ENCODE data around the gene DCAF11. TPM values are rescaled to one million over a fixed set of nuclear protein-coding genes. Genes with fewer than 3 reads are reported as not detected.

The DCAF11 gene
- total and polyA plus RNA-seq, 4 donors = 26.4 to 153 (median 64.2) TPM

- ATAC-seq (ENCODE audit: insufficient read depth, low FRiP score) (no peak), DNase-seq (no peak)
- Histone ChIP-seq H3K4me3 (no peak overlapping the region), H3K27ac (ENCODE audit: low read depth in 1 of 2, low read length in 1 of 2) (no peak overlapping the region), H3K9ac (ENCODE audit: insufficient read depth in 1 of 2, low read length in 2 of 2) (no peak overlapping the region), H3K9me3 (ENCODE audit: control insufficient read depth in 4 of 4, insufficient read depth in 3 of 4, low read length in 3 of 4) (no peaks in the 10 kb centered on the region), H3K4me1 (ENCODE audit: control insufficient read depth in 5 of 5, insufficient read depth in 5 of 5, low read length in 5 of 5) (peaks cover 0 to 18% (median 7%) of the 10 kb centered on the region in 5 donors), H3K36me3 (ENCODE audit: control insufficient read depth in 4 of 4, insufficient read depth in 4 of 4, low read length in 4 of 4) (peaks cover 23 to 38% (median 25%) of the 10 kb centered on the region in 4 donors), H3K27me3 (ENCODE audit: control insufficient read depth in 3 of 3, insufficient read depth in 3 of 3, low read length in 2 of 3) (no peaks in the 10 kb centered on the region)
- WGBS, 2 donors = 87 to 90% methylated on average over 6 of the region's 6 CpGs
- TF ChIP-seq, protein P1, sequence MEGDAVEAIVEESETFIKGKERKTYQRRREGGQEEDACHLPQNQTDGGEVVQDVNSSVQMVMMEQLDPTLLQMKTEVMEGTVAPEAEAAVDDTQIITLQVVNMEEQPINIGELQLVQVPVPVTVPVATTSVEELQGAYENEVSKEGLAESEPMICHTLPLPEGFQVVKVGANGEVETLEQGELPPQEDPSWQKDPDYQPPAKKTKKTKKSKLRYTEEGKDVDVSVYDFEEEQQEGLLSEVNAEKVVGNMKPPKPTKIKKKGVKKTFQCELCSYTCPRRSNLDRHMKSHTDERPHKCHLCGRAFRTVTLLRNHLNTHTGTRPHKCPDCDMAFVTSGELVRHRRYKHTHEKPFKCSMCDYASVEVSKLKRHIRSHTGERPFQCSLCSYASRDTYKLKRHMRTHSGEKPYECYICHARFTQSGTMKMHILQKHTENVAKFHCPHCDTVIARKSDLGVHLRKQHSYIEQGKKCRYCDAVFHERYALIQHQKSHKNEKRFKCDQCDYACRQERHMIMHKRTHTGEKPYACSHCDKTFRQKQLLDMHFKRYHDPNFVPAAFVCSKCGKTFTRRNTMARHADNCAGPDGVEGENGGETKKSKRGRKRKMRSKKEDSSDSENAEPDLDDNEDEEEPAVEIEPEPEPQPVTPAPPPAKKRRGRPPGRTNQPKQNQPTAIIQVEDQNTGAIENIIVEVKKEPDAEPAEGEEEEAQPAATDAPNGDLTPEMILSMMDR (IDR thresholded peaks at IDR 0.05; ENCODE audit: control extremely low read depth, extremely low read depth) = no peak
Observed at GRCh38 chr14:24117179-24117578, 2.6 kb downstream of the DCAF11 start.

DNA sequence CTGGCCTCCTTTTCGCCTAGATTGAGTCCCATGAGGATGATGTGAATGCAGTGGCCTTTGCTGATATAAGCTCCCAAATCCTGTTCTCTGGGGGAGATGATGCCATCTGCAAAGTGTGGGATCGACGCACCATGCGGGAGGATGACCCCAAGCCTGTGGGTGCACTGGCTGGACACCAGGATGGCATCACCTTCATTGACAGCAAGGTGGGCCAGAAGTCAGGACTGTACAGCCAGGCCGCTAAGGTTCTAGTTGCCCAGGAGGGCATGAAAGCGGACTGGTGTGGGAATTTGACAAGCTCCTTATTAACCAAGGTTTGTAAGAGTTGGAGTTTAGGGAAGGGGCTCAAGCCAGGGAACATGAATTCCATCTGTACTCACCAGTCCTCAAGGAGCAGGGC is 5.1 kb downstream of the DCAF11 start:
- peaks cover 0 to 14% (median 7%) of the 10 kb centered on the region in 5 donors for H3K4me1 ChIP-seq (ENCODE audit: control insufficient read depth in 5 of 5, insufficient read depth in 5 of 5, low read length in 5 of 5)
- TF ChIP-seq, protein P1 (IDR thresholded peaks at IDR 0.05; ENCODE audit: control extremely low read depth, extremely low read depth) = no peak
- H3K9me3 ChIP-seq (ENCODE audit: control insufficient read depth in 4 of 4, insufficient read depth in 3 of 4, low read length in 3 of 4) = no peaks in the 10 kb centered on the region
- no peak overlapping the region for H3K27ac ChIP-seq (ENCODE audit: low read depth in 1 of 2, low read length in 1 of 2)
- DNase-seq (no peak), ATAC-seq (ENCODE audit: insufficient read depth, low FRiP score) (no peak)
- no peak overlapping the region for H3K9ac ChIP-seq (ENCODE audit: insufficient read depth in 1 of 2, low read length in 2 of 2)
- H3K4me3 ChIP-seq = no peak overlapping the region
- 98% methylated on average over 6 of the region's 6 CpGs for WGBS, 2 donors
- H3K27me3 ChIP-seq (ENCODE audit: control insufficient read depth in 3 of 3, insufficient read depth in 3 of 3, low read length in 2 of 3) = no peaks in the 10 kb centered on the region
- peaks cover 26 to 56% (median 31%) of the 10 kb centered on the region in 4 donors for H3K36me3 ChIP-seq (ENCODE audit: control insufficient read depth in 4 of 4, insufficient read depth in 4 of 4, low read length in 4 of 4)

- no peak for DNase-seq
- Histone ChIP-seq H3K27me3 (ENCODE audit: control insufficient read depth in 3 of 3, insufficient read depth in 3 of 3, low read length in 2 of 3) (no peaks in the 10 kb centered on the region), H3K9ac (ENCODE audit: insufficient read depth in 1 of 2, low read length in 2 of 2) (no peak overlapping the region), H3K27ac (ENCODE audit: low read depth in 1 of 2, low read length in 1 of 2) (no peak overlapping the region), H3K36me3 (ENCODE audit: control insufficient read depth in 4 of 4, insufficient read depth in 4 of 4, low read length in 4 of 4) (peaks cover 26 to 56% (median 31%) of the 10 kb centered on the region in 4 donors), H3K4me3 (no peak overlapping the region), H3K4me1 (ENCODE audit: control insufficient read depth in 5 of 5, insufficient read depth in 5 of 5, low read length in 5 of 5) (peaks cover 0 to 5% (median 2%) of the 10 kb centered on the region in 5 donors), H3K9me3 (ENCODE audit: control insufficient read depth in 4 of 4, insufficient read depth in 3 of 4, low read length in 3 of 4) (no peaks in the 10 kb centered on the region)
- ATAC-seq (ENCODE audit: insufficient read depth, low FRiP score) = no peak
- TF ChIP-seq, protein P1 (IDR thresholded peaks at IDR 0.05; ENCODE audit: control extremely low read depth, extremely low read depth) = no peak
- 96 to 97% methylated on average over 8 of the region's 8 CpGs for WGBS, 2 donors
Observed at GRCh38 chr14:24121210-24121609, 6.6 kb downstream of the DCAF11 start.

DNA sequence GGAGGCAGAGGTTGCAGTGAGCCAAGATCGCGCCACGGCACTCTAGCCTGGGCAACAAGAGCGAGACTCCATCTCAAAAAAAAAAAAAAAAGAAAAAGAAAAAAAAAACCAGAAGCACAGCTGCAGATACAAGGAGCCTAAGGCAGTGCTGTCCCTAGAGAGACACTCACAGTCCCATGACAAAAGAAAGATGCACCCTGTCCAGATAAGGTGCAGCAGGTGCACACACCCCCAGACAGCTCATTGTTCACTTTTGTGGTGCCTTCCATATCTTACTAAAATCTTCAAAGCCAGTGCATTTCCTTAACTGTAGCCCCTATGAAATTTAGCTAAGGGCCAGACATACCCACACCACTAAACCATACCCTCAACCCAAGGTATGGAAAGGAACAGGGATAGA is 7.8 kb downstream of the DCAF11 start:
- WGBS, 2 donors = 97 to 98% methylated on average over 4 of the region's 4 CpGs
- TF ChIP-seq, protein P1 (IDR thresholded peaks at IDR 0.05; ENCODE audit: control extremely low read depth, extremely low read depth) = no peak
- no peaks in the 10 kb centered on the region for H3K4me1 ChIP-seq (ENCODE audit: control insufficient read depth in 5 of 5, insufficient read depth in 5 of 5, low read length in 5 of 5)

More for the DNA sequence above, 7.8 kb downstream of the DCAF11 start:
- peaks cover 26 to 52% (median 30%) of the 10 kb centered on the region in 4 donors for H3K36me3 ChIP-seq (ENCODE audit: control insufficient read depth in 4 of 4, insufficient read depth in 4 of 4, low read length in 4 of 4)
- DNase-seq = no peak
- no peak overlapping the region for H3K9ac ChIP-seq (ENCODE audit: insufficient read depth in 1 of 2, low read length in 2 of 2)
- H3K27me3 ChIP-seq (ENCODE audit: control insufficient read depth in 3 of 3, insufficient read depth in 3 of 3, low read length in 2 of 3) = no peaks in the 10 kb centered on the region
- ATAC-seq (ENCODE audit: insufficient read depth, low FRiP score) = no peak
- no peak overlapping the region for H3K4me3 ChIP-seq
- no peaks in the 10 kb centered on the region for H3K9me3 ChIP-seq (ENCODE audit: control insufficient read depth in 4 of 4, insufficient read depth in 3 of 4, low read length in 3 of 4)
- H3K27ac ChIP-seq (ENCODE audit: low read depth in 1 of 2, low read length in 1 of 2) = no peak overlapping the region
